Kidney (tissue), 2 donors: ENCODE measurements around the gene MAGEA10. TPM values are rescaled to one million over a fixed set of nuclear protein-coding genes. Genes with fewer than 3 reads are reported as not detected.

ENCODE experiments used
- polyA plus RNA-seq: library from polyadenylated mRNA; stranded (reverse); fragments of 350-450 nt; fragmentation: Illumina TruSeq; extraction: RNeasy Lipid Tissue Mini Kit (QIAGEN cat#74804); gene quantifications from one replicate; pipeline ENCODE4 v1.2.3, GENCODE V29; 2014; ENCODE audit warnings: low read depth, low replicate concordance; ENCODE audit not compliant: insufficient read depth
- total RNA-seq: library from RNA; stranded (reverse); fragmentation: NEBNext Ultra II Directional; extraction: Animal tissue kit (Norgen Biotek cat#: 25700); gene quantifications from one replicate; pipeline ENCODE4 v1.2.1, GENCODE V29; 2021
- donor health status: DM: yes; HTN: yes; CAD: no.

The MAGEA10 gene
- total and polyA plus RNA-seq, 2 donors from 2014 or later, result not detected

Other genes with a start within 250 kb of the MAGEA10 start
- gene MAGEA4, start 225.7 kb downstream of the MAGEA10 start, total RNA-seq, result not detected
- not detected for gene MAGEA4, start 225.7 kb downstream of the MAGEA10 start, polyA plus RNA-seq
- 16.6 TPM for gene GABRE, start 163.9 kb downstream of the MAGEA10 start, total RNA-seq
- gene GABRE, start 163.9 kb downstream of the MAGEA10 start, polyA plus RNA-seq, result 3.3 TPM